T-helper 1 cell treated with Interleukin-12 subunit alpha and Interleukin-12 subunit beta and Interleukin-4 antibody, amounts not matched to agents 30 ng/mL and 1 ng/mL, for 36 hours (primary cell): ENCODE measurements around the gene CEACAM1. TPM values are rescaled to one million over a fixed set of nuclear protein-coding genes. Genes with fewer than 3 reads are reported as not detected.
"Not testable (repeated sequence)": the region's sequence is repeated elsewhere in the genome, so short reads cannot be mapped to it uniquely, and the experiment has no call there.

Experiments used
- intact Hi-C: fragments of 100-400 bp; cut with micrococcal nuclease; formaldehyde crosslinking; loops from one replicate; pipeline ENCODE4 v1.15.1; 2024
- total RNA-seq: library from RNA; stranded (reverse); gene quantifications from 2 replicates; pipeline ENCODE4 v1.2.3, GENCODE V29; 2022

CEACAM1 gene
- total RNA-seq: 40.3 and 42.6 TPM in 2 replicates

DNA sequence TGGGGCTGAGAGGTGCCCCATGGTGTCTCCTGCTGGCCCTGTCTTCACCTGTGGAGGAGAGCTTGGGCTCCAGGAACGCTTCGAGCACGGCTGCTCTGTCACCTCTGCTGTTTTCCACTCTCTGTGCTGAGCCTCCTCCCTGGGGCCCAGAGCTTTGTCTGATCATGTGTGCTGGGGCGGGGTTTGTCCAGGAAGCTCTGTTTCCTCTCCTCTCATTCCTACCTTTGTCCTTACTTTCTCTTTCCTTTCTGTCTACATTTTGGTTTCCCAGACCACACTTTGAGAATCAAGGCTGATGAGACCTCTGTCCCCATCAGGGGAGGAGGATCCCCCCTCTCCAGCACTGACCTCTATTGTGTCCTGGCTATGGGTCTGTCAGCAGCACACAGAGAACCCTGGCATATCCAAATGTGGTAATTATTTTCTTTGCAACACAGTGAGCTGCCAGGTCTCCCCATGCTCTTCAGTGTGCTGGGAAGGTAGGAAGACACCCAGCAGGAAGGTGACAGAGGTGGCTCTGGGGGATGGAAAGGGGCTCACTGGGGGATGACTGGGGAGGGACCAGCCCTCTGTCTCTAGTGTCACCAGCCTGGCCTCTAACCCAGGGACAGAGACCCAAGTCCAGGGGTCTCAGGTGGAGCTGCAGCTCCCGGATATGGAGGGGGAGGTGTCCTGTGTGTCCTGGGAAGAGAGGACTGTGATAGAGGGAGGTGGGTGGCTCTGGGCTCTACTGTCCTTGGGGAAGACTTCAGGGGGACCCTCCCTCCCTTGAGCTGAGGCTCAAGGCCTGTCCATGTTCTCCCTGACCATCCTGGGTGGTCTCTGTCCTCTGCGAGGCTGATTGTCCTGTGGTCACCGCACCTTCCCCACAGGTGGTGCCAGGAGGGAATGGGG lies at the start of gene CEACAM1:
TSS of gene CEACAM1 (minus strand) at position 128 of the 894 bp plus-strand sequence. CDS start at position 21, 107 bp downstream.
- intact Hi-C loops: loop anchor here (1.0 to 2.0 kb wide), 4 partner anchors 68 to 108 kb away; no protein-coding TSS in a partner anchor

DNA sequence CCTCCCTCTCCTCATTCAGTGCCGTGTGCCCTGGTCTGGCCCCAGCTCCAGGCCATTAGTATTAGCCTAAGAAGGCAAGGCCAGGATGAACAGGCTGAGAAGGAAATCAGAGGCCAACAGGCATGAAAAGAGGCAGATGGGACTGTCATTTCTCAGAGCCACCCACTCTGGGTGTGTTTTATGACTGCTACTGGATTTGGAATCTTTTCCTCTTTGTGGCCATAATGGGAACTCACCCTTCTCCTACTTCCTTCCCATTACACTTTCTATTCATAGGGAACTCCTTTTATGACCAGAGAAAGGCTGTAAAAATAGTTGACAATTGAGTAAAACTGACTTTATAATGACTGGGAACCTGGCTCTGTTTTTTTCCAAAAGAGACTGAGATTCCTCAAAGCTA lies 48.7 kb upstream of the CEACAM1 start:
- intact Hi-C loops: no loop called here

DNA sequence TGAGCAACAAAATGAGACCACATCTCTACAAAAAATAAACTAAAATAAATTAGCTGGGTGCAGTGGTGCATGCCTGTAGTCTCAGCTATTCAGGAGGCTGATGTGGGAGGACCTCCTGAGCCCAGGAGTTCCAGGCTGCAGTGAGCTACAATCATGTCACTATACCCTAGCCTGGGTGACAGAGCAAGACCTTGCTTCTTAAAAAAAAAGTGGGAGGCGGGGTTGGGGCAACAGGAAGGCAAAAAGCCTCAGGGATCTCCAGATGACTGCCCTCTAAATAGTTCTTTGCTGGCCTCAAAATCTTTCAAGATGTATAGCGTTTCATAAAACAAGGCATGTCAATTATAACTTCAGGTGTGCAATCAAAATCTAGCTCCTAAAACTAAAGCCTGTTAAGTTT lies 48.0 kb upstream of the CEACAM1 start:
- intact Hi-C loops: no loop called here

DNA sequence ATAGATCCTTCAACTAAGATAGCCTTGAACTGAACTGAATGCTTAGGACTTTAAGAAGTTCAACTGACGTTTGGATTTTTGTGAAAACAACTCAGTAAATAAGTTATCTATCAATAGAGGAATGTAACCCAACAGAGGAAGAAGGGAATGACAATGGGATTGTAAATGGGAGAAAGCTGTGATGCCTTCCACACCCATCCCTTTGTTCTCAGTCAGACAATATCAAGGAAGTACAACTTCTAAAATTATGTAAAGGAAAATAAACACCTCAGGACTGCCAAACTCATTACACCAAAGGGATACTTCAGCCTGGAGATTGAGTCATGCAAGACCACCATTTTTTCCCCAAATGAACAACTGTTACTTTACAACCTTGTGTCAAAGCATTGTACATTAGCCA lies 45.4 kb upstream of the CEACAM1 start:
- intact Hi-C loops: no loop called here

DNA sequence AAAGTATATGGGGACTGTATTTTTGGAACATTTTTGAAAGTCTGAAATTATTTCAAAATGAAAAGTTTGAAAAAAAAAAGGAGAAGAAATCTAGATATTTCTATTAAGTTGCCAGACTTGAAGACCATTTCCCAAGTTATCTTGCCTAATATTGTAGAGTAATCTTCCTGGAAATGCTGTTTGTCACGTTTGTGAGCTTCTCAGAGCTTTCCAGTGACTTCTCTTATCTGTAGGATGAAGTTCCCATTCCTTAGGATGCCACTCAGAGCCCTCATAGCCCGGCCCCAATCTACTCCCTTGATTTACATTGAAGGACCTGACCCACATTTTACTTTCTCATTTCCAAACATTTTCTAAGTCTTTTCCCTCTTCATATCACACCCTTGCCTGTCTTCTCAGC lies 42.8 kb upstream of the CEACAM1 start:
- intact Hi-C loops: no loop called here

DNA sequence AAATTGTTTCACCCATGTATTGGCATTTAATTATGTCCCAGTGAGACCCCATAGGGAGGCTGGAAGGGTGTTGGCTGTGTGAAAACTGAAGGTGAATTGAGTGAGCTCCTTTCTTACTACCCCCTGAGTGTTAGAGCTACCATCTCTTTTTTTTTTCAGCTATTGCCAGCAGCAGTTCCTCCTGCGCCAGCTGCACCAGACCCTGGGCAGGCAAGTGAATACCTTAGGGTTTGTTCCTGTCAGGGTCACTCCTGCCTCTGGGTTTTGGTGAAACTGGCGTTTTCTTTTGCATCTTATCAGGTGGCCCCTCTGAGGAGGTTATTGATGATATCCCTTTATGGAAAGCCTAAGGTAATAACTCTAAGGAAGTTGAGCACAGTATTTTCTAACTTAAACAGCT lies 40.9 kb upstream of the CEACAM1 start:
- intact Hi-C loops: no loop called here

DNA sequence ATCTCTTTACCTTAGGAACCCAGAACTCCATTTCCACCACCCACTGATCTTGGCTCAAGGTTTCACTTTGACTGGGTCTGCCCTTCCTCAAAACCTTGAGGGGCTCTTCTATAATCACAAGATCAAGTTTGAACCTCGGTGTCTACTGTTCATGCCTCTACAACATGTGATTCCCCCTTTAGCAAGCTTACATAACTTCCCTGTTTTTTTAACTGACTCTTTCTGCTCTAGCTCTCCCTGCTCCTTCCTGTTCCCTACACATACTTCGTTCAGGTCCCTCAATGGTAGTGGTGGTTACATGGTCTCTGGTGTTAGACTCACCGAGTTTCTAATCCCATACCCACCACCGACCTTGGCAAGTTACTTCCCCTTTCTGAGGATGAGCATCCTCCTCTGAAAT lies 39.7 kb upstream of the CEACAM1 start:
- intact Hi-C loops: no loop called here

DNA sequence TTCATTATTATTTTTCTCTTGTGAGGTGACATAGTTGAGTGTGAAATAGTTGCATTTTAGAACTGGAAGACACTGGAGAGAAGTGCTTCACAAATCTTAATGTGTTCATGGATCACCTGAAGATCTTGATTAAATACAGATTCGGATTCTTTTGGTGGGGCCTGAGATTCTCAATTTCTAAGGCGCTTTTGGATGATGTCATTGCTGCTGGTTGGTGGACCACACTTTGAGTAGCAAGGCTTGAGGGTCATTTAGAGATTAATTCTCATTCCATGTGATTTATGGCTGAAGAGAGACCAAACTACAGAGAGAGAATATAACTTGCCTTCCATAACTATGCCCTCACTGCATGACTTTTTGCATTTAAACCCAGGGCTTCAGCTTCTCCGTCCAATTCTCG lies 39.3 kb upstream of the CEACAM1 start:
- intact Hi-C loops: loop anchor here (1.0 to 2.0 kb wide), 2 partner anchors 29 to 117 kb away; no protein-coding TSS in a partner anchor

DNA sequence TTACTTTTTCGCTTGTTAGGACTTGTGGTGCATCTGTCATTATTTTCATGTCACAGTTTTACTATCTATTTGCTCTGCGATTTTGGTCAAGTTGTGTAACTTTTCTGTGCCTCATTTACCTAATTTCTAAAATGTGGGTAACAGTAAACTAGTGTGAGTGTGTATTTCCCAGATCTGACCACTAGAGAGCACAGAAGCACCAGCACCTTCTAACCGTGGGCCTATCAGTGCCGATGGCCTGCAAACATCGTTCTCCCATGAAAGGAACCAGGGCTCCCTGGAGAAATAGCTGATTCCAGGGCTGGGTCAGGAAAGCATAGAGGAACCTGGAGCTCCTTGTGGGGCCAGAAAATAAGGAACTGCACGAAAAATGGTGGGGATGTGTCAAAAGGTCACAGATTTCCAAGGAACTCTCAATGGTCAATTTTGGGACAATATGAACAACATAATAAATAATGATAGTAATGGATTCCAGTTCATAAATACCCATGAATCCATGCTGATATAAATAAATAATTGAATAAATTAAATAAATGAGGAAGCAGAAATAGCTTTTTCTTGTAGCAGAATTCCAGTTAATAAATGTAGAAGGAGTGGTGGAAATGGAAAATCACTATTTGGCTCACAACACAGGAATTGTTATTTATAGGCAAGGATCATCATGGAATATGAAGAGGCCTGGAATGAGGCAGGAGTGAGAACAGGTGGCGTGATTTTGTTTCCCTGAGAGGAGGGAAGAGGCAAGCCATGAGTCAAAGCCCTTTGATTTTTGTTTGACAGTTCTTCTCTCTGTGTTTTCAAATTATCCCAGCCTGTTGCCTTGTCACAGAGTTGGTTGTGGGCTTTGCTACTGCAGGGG lies 35.3 kb upstream of the CEACAM1 start:
- intact Hi-C loops: loop anchor here (1.0 kb wide), 1 partner anchor 113 kb away; no protein-coding TSS in a partner anchor

DNA sequence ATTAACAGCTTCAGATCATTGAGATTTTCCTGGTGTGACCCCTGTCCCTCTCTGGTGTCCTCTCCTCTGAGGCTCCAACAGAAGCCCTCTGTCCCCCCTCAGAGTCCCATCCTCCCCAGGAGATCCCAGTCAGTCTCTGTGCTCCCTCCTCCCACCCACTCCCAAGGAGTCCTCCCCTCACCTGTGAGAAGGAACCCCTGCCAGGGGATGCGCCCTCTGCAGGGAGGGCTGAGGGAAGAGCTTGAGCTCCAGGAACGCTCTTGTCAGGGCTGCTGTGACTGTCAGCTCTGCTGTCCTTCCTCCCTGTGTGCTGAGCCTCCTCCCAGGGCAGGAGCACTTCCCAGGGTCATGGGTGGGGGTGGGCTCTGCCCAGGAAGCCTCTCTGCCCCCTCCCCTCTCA lies 33.2 kb upstream of the CEACAM1 start:
- intact Hi-C loops: no loop called here

DNA sequence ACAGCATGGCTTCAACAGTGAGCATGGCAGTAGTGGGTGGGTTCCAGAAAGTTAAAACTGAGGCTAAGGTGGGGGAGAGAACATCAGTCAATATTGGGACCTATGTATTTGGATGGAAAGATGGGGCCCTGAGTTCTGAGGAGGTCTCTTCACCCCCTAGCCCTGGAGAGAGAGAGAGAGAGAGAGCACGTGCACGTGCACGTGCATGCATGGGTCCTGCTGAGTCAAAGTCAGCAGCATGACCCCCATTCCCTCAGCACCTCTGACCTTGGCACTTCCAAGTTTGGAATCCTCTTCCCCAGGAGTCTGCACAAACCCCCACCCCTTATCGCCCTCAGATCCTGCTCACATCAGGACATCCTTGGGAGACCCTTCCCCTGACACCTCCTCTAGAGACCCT lies 32.5 kb upstream of the CEACAM1 start:
- intact Hi-C loops: no loop called here

DNA sequence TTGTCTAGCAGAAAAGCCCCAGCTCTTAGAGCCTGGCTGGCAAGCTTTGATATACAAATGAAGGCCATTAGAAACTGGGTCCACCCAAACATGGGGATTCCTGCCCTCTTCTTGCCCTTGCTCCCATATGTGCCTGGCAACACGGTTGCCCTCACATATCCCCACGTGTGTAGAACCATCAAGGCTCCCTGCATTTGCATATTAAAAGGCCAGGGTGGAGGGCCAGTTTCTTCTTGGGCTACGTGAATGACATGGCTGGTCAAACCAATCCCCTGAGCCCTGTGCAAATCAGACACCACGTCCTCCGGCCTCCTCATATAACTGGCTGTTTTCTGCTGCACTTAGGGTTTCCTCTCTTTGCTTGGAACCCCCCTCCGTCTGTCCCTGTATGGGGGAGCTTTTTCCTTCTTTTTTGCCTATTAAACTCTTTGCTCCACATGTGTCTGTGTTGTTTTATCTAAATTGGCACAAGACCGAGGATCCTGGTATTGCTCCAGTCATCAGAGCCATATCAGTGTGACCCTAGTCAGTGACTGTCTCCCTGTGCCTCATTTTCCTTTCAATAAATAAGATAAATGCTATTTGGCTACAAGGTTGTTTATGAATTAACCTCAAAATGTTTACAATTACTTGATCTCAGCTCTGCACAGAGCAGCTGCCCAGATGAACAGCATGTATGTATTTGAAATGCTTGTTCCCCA lies 30.3 kb upstream of the CEACAM1 start:
- intact Hi-C loops: no loop called here

DNA sequence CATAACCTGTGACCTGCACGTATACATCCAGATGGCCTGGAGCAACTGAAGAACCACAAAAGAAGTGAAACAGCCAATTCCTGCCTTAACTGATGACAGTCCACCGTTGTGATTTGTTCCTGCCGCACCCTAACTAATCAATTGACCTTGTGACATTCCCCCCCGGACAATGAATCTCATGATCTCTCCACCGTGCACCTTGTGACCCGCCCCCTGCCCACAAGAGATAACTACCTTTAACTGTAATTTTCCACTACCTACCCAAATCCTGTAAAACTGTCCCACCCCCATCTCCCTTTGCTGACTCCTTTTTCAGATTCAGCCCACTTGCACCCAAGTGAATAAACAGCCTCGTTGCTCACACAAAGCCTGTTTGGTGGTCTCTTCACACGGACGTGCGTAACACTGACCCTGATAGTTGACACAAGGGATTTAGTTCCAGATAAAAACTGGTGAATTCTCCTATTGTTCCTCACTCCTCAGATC lies 29.1 kb upstream of the CEACAM1 start:
- intact Hi-C loops: not testable (repeated sequence)

DNA sequence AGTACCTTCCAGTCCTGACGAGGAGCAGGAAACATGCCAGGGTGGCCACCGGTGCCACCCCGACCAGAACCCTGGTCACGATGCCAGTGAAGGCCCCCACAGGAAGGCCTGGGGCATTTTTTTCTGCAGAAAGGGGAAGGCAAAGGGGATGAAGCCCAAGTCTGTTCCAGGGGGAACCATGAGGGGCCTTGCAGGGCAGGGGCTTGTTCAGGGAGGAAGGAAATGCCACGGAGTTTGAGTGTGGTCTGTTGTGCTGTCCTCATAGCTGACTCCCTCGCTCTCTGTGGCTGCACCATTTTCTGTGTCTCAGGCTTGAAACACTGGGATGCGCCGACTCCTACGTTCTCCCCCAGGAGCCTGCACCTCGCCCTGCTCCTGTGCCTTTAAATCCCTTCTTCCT lies 27.5 kb upstream of the CEACAM1 start:
- intact Hi-C loops: no loop called here

DNA sequence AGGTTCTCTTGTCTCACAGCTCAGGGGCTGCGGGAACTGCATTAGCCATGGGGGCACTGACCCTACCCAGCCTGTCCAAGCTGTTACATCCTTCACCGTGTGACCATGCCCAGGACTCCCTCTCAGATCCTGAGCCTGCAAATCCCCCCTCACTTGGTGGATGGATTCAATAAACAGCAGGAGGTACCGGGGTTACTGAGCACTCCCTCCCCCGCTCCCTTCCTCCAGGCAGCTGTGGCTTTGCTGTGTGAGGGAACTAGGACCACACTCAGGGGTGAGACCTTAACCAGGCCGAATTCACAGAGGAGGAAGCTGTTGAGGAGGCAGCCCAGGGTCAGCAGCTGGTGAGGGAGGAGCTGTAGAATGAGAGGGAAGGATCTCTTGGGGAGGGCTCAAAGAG lies 27.0 kb upstream of the CEACAM1 start:
- intact Hi-C loops: no loop called here

DNA sequence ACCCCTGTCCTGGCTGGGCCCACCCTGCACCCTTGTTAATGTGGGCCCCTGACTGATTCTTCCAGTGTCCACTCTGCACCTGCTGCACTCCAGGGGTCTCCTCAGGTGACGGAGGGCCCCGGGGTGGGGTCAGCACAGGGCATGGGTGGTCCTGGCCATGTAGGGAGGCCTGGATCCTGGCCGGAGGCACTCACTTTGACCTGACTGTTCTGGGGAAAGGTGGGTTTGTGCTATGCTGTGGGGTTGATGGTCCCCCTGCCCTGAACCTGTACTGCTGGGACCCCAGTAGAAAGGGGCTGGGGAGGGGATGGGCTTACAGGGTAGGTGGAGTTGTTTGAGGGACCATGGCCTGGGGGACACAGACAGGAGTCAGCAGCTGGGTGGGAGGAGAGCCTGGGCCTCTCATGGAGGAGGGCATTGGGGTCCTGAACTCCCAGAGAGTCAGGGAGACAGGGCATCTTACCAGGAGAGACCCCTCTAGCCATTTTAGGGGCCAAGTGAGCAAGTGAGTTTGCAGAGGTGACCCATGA lies 25.8 kb upstream of the CEACAM1 start:
- intact Hi-C loops: no loop called here

DNA sequence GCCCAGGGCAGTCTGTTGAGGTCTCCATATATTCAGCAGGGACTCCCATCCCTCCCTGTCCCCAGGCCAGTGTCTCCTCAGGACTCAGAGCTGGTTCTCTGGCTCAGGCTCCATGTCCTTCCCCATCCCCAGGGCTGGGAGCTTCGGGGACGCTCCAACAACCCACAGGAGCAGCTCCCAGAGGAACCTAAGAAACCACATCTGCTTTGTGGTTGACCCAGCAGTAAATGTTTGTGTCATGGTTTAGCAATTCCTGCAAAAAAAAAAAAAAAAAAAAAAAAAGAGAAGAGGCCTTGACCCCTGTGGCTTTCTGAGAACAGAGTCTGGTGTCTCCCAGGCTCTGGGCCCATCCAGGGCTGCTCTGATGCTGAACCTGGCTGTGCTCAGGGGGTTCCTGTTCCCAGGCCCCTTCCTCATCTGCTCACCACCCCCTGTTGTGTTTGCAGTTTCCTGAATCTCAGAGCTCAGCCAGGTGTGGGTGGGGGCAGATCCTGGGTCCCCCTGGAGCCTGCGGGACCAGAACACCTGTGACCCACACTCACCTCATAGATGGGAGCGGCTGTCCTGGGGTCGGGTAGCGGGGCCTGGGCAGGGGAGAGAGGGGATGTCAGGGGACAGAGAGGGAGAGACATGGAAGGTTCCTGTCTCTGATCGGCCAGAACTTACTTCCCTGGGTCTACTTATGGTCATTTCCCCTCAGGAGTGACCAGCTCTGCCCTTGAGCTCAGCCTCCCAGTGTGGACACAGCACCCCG lies 25.2 kb upstream of the CEACAM1 start:
- intact Hi-C loops: no loop called here

DNA sequence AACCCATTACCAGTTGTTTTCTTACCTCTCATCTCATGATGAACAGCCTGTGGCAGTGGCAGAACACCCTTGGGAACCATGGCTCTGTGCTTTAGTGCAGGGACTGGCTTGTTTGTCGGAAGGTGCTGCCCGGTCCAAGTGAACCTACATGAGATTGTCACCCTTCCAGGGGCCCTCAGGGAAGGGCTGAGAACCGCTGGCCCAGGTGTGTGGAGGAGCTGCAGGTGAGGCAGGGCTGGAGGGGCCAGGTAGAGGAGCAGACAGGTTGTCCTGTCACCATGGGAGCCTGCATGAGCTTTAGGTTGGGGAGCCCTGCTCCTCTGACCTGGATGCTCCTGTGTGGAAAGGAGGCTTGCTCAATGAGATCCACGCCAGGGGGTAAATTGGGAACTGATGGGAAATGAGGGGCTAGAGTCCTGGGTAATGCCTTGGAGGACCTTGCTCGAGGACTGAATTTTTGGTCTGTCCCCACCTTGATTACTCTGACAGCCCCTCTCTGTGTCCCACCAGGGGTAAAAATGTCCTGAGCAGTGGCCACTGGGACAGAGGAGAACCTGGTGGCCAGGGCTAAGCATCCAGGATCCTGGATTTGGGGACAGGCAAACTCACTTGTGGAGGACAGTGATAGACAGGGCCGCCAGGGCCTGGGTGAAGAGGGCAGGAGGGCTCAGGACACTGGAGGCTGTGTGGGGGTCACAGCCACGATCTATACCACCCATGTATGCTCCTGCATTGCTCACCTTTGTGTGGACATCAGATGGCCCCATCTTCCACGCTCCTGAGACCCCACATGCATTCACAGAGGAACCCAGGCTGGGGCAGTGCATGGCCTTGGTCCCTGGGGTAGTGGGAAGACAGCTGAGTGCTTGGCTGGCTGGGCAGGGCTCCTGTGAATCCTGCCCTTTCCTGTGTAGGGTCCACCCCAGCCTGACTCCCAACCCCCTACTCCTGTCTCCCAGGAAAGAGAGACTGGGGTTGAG lies 24.1 kb upstream of the CEACAM1 start:
- intact Hi-C loops: no loop called here

DNA sequence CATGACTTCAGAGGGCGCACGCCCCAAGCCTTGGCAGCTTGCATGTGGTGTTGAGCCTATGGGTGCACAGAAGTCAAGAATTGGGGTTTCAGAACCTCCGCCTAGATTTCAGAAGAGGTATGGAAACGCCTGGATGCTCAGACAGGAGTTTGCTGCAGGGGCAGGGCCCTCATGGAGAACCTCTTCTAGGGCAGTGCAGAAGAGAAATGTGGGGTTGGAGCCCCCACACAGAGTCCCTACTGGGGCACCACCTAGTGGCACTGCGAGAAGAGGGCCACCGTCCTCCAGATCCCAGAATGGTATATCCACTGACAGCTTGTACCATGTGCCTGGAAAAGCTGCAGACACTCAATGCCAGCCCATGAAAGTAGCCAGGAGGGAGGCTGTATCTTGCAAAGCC lies 22.2 kb upstream of the CEACAM1 start:
- intact Hi-C loops: not testable (repeated sequence)
